MCF 10A (cell line): ENCODE results near the gene FGGY. TPM values are rescaled to one million over a fixed set of nuclear protein-coding genes. Genes with fewer than 3 reads are reported as not detected.

Experiments
- BruUV-seq: library from RNA; stranded (reverse); fragments of 400-500 nt; replicated peaks from 2 replicates; lab custom pipeline; 2021; lab: Mats Ljungman, UMichigan
- CTCF ChIA-PET: fragments of 300-600 bp; sonication (Branson Sonifier 250); formaldehyde crosslinking; extraction: SDS; loops from one replicate; lab custom pipeline; 2021; ENCODE audit warnings: antibody characterized with exemption, inconsistent platforms; lab: Yijun Ruan, JAX
- POLR2A ChIA-PET: fragments of 300-600, 350-650 bp; sonication (Branson Sonifier 250); formaldehyde crosslinking; extraction: SDS; loops from one replicate; lab custom pipeline; 2020; ENCODE audit warnings: antibody characterized with exemption, inconsistent platforms; lab: Yijun Ruan, JAX
- DNase-seq: peaks from one replicate; pipeline ENCODE4 v3.0.0-alpha.2; 2018; ENCODE audit not compliant: unreplicated experiment
- H3K27ac Mint-ChIP-seq: one replicate; pipeline ENCODE4 v1.8.0; 2022; ENCODE audit warnings: mild to moderate bottlenecking, low read depth, mixed read lengths; ENCODE audit not compliant: unreplicated experiment
- H3K27me3 Mint-ChIP-seq: one replicate; pipeline ENCODE4 v1.8.0; 2022; ENCODE audit warnings: mixed read lengths; ENCODE audit not compliant: insufficient read depth, unreplicated experiment
- H3K36me3 Mint-ChIP-seq: one replicate; pipeline ENCODE4 v1.8.0; 2022; ENCODE audit warnings: mild to moderate bottlenecking, moderate library complexity, mixed read lengths; ENCODE audit not compliant: insufficient read depth, unreplicated experiment
- H3K4me1 Mint-ChIP-seq: one replicate; pipeline ENCODE4 v1.8.0; 2022; ENCODE audit warnings: mixed read lengths; ENCODE audit not compliant: insufficient read depth, unreplicated experiment
- H3K4me3 Mint-ChIP-seq: one replicate; pipeline ENCODE4 v1.8.0; 2022; ENCODE audit warnings: mild to moderate bottlenecking, moderate library complexity, mixed read lengths; ENCODE audit not compliant: unreplicated experiment
- H3K9me3 Mint-ChIP-seq: one replicate; pipeline ENCODE4 v1.8.0; 2022; ENCODE audit warnings: mixed read lengths; ENCODE audit not compliant: unreplicated experiment
- intact Hi-C: fragments of 100-400 bp; cut with micrococcal nuclease; formaldehyde crosslinking; loops from 2 replicates; pipeline ENCODE4 v1.14.1; 2022
- total RNA-seq: library from RNA; stranded (reverse); gene quantifications from 2 replicates; pipeline ENCODE4 v1.2.3, GENCODE V29; 2022
- TF ChIP-seq, protein P1 (sequence below): fragments of 200-600 bp; IDR thresholded peaks from one replicate; pipeline ENCODE4 v1.8.0; 2022; ENCODE audit warnings: antibody characterized with exemption, mild to moderate bottlenecking; ENCODE audit not compliant: unreplicated experiment

Gene FGGY
- total RNA-seq, 1 experiment from 2014 or later = 10.6 TPM

DNA sequence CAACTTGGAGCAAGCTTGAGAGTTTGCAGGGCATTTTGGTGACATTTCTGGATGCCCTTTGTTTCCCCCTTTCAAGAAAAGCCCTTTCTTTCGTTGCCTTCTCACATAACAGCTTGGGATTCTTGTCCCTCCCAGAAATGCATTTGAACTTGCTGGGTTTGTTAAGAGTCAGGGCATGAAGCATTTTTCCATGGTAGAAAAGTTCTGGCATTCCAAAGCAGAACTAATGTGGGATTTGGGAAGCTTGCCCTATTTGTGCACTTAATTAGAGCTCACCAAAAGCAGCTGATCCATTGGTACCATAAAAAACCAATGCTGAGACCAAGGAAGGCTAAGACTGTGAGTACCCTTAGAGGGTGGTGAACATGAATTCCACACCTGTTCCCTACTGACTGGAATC, 418.1 kb downstream of the FGGY start:
- H3K4me1 Mint-ChIP-seq = no peaks in the 10 kb centered on the region
- TF ChIP-seq, protein P1, sequence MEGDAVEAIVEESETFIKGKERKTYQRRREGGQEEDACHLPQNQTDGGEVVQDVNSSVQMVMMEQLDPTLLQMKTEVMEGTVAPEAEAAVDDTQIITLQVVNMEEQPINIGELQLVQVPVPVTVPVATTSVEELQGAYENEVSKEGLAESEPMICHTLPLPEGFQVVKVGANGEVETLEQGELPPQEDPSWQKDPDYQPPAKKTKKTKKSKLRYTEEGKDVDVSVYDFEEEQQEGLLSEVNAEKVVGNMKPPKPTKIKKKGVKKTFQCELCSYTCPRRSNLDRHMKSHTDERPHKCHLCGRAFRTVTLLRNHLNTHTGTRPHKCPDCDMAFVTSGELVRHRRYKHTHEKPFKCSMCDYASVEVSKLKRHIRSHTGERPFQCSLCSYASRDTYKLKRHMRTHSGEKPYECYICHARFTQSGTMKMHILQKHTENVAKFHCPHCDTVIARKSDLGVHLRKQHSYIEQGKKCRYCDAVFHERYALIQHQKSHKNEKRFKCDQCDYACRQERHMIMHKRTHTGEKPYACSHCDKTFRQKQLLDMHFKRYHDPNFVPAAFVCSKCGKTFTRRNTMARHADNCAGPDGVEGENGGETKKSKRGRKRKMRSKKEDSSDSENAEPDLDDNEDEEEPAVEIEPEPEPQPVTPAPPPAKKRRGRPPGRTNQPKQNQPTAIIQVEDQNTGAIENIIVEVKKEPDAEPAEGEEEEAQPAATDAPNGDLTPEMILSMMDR = no peak
- no peak overlapping the region for H3K27ac Mint-ChIP-seq
- CTCF ChIA-PET = interaction anchor here (0.5 to 1.3 kb wide), 3 partner anchors 936 to 1477 kb away, joined by 3 to 4 read pairs (median 4); no protein-coding TSS in a partner anchor
- POLR2A ChIA-PET = interaction anchor here (1.2 kb wide), 1 partner anchor 37 kb away, joined by 3 read pairs; no protein-coding TSS in a partner anchor
- DNase-seq = no peak
- H3K4me3 Mint-ChIP-seq = no peak overlapping the region
- intact Hi-C loops = no loop called here
- no peaks in the 10 kb centered on the region for H3K27me3 Mint-ChIP-seq
- H3K36me3 Mint-ChIP-seq = no peaks in the 10 kb centered on the region
- peaks cover 5% of the 10 kb centered on the region for H3K9me3 Mint-ChIP-seq
- no TSS peak for BruUV-seq

GRCh38 chr1:59716832-59717231, 419.9 kb downstream of the FGGY start:
- DNase-seq = no peak
- intact Hi-C loops = no loop called here
- Mint-ChIP-seq H3K36me3 (no peaks in the 10 kb centered on the region), H3K9me3 (peaks cover under 1% of the 10 kb centered on the region), H3K27ac (no peak overlapping the region), H3K4me3 (no peak overlapping the region), H3K4me1 (no peaks in the 10 kb centered on the region), H3K27me3 (no peaks in the 10 kb centered on the region)
- TF ChIP-seq, protein P1 = no peak
- ChIA-PET POLR2A (interaction anchor here (1.1 kb wide), 1 partner anchor 11 kb away, joined by 3 read pairs; no protein-coding TSS in a partner anchor), CTCF (interaction anchor here (0.6 to 3.0 kb wide), 4 partner anchors 10 to 31 kb away, joined by 3 to 15 read pairs (median 6); no protein-coding TSS in a partner anchor)
- no TSS peak for BruUV-seq

DNA sequence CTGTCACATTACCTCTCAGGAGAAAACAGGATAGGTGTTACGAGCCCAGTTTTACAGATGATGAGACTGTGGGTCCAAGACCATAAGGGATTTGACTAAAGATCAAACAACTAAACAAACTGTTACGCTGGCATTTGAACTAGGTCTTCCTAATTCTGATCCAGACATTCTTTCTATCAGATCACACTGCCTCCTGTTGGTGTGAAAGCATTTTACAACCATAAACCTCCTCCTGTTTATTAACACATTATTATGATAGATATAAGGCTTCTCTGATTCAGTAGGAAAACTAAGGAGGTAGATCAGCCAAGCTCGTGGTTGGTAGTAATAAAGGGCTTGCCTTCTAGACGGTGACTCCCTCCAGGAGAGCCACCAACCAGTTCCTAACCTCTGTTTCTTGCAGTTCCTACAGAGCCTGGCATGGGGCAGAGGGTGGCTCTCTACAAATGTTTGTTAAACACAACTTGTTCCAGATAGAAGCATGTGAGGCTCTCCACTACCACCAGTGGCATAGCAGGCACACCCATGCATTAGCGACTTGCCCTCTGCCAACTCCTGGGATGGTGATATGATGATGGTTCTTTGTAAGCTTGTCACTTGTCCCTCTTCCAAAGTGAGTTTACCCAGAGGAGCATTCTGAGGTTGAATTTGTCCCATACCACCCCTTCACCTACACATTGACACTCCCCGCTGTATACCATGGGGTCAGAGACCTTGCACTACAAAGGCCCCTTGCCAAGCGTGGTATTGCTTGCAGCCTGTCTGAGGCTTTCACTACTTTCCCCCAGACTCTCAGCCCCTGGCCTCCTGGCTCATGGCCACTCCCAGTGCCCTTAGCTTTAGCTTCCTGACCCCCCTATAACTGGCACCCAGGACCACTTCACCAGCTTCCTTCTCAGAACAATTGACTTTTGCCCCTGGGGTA, 421.4 kb downstream of the FGGY start:
- BruUV-seq = no TSS peak
- Mint-ChIP-seq H3K27me3 (no peaks in the 10 kb centered on the region), H3K27ac (no peak overlapping the region), H3K4me1 (no peaks in the 10 kb centered on the region), H3K36me3 (no peaks in the 10 kb centered on the region), H3K4me3 (no peak overlapping the region), H3K9me3 (no peaks in the 10 kb centered on the region)
- POLR2A ChIA-PET = interaction anchor here (0.6 to 1.0 kb wide), 5 partner anchors 12 to 935 kb away, joined by 3 read pairs; partner anchors contain the start of gene JUN
- TF ChIP-seq, protein P1 = peak; percentile 44
- peak; percentile 53 for DNase-seq
- CTCF ChIA-PET = interaction anchor here (0.5 to 3.0 kb wide), 15 partner anchors 9 to 1496 kb away, joined by 3 to 15 read pairs (median 3); no protein-coding TSS in a partner anchor
- intact Hi-C loops = no loop called here

GRCh38 chr1:59718989-59719360, 422.1 kb downstream of the FGGY start:
- H3K36me3 Mint-ChIP-seq = no peaks in the 10 kb centered on the region
- BruUV-seq = no TSS peak
- ChIA-PET POLR2A (interaction anchor here (0.6 to 1.0 kb wide), 4 partner anchors 32 to 935 kb away, joined by 3 read pairs; partner anchors contain the start of gene JUN), CTCF (interaction anchor here (0.5 to 3.0 kb wide), 11 partner anchors 8 to 678 kb away, joined by 3 to 15 read pairs (median 3); no protein-coding TSS in a partner anchor)
- no peaks in the 10 kb centered on the region for H3K9me3 Mint-ChIP-seq
- DNase-seq = no peak
- H3K4me1 Mint-ChIP-seq = no peaks in the 10 kb centered on the region
- no peaks in the 10 kb centered on the region for H3K27me3 Mint-ChIP-seq
- TF ChIP-seq, protein P1 = no peak
- H3K27ac Mint-ChIP-seq = no peak overlapping the region
- no peak overlapping the region for H3K4me3 Mint-ChIP-seq
- intact Hi-C loops = no loop called here
